ENCODE measurements around the gene WWOX. TPM values are rescaled to one million over a fixed set of nuclear protein-coding genes. Genes with fewer than 3 reads are reported as not detected.

The WWOX gene
- total RNA-seq, 2 donors from 2014 or later, result 33.8 to 82.5 TPM

GRCh38 chr16:78984324-78984723 is 884.9 kb downstream of the WWOX start:
- ATAC-seq (ENCODE audit: insufficient number of reproducible peaks, low FRiP score, low read depth) (no peak), DNase-seq (ENCODE audit: low spot score) (no peak)
- TF ChIP-seq, protein P1, sequence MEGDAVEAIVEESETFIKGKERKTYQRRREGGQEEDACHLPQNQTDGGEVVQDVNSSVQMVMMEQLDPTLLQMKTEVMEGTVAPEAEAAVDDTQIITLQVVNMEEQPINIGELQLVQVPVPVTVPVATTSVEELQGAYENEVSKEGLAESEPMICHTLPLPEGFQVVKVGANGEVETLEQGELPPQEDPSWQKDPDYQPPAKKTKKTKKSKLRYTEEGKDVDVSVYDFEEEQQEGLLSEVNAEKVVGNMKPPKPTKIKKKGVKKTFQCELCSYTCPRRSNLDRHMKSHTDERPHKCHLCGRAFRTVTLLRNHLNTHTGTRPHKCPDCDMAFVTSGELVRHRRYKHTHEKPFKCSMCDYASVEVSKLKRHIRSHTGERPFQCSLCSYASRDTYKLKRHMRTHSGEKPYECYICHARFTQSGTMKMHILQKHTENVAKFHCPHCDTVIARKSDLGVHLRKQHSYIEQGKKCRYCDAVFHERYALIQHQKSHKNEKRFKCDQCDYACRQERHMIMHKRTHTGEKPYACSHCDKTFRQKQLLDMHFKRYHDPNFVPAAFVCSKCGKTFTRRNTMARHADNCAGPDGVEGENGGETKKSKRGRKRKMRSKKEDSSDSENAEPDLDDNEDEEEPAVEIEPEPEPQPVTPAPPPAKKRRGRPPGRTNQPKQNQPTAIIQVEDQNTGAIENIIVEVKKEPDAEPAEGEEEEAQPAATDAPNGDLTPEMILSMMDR (IDR thresholded peaks at IDR 0.05), result no peak
- Histone ChIP-seq H3K36me3 (no peaks in the 10 kb centered on the region), H3K4me3 (no peak overlapping the region), H3K4me1 (ENCODE audit: control insufficient read depth in 1 of 2, low read depth in 2 of 2) (no peaks in the 10 kb centered on the region), H3K9me3 (peaks cover 5% of the 10 kb centered on the region), H3K27ac (no peak overlapping the region), H3K27me3 (replicated peaks; ENCODE audit: insufficient read depth) (no peaks in the 10 kb centered on the region)

GRCh38 chr16:78984887-78985464 is 885.5 kb downstream of the WWOX start:
- H3K4me1 ChIP-seq (ENCODE audit: control insufficient read depth in 1 of 2, low read depth in 2 of 2), result no peaks in the 10 kb centered on the region
- no peak for ATAC-seq (ENCODE audit: insufficient number of reproducible peaks, low FRiP score, low read depth)
- H3K4me3 ChIP-seq, result no peak overlapping the region
- H3K27me3 ChIP-seq (replicated peaks; ENCODE audit: insufficient read depth), result no peaks in the 10 kb centered on the region
- TF ChIP-seq, protein P1 (IDR thresholded peaks at IDR 0.05), result no peak
- no peak for DNase-seq (ENCODE audit: low spot score)
- H3K27ac ChIP-seq, result no peak overlapping the region
- H3K36me3 ChIP-seq, result no peaks in the 10 kb centered on the region
- peaks cover 5% of the 10 kb centered on the region for H3K9me3 ChIP-seq

DNA sequence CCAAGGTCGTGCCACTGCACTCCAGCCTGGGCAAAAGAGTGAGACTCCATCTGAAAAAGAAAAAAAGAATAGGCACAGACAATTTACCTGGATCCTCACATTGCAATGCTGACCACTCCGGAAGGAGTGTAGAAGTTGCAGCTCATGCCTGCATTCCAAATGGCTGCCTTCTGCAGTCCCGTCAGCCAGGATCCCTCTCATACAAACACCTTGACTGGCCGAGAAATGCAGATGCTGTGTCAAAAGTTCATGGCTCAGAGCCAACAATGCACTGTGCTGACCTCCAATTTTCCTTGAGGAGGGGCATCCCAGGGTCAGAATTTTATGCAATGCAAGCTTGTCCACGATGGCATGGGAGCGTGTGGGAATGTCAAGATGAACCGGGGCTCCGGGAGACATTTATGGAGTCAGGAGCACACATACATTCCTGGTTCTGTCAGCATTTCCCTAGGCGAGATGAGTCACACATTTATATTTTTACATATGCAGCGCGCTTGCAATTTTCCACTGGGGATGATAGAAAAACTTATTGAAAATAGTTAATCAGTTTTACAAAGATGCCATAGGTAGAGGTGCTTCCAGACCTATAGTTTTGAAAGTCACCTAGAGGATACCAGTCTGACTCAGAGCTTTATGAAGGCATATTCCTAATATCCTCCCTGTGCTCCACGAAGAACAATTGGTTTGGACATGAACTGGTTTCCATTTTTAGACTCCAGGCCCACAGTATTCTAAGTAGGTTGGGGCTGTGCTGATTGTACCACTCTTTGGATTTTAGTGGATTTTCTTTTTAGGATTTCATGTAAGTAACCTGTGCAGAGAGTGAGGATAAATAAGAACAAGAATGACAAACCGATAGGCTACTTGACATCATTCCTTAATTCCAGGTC is 886.5 kb downstream of the WWOX start:
- peaks cover 5% of the 10 kb centered on the region for H3K9me3 ChIP-seq
- TF ChIP-seq, protein P1 (IDR thresholded peaks at IDR 0.05), result no peak
- H3K36me3 ChIP-seq, result no peaks in the 10 kb centered on the region
- no peak for ATAC-seq (ENCODE audit: insufficient number of reproducible peaks, low FRiP score, low read depth)
- H3K4me1 ChIP-seq (ENCODE audit: control insufficient read depth in 1 of 2, low read depth in 2 of 2), result no peaks in the 10 kb centered on the region
- no peaks in the 10 kb centered on the region for H3K27me3 ChIP-seq (replicated peaks; ENCODE audit: insufficient read depth)
- no peak overlapping the region for H3K27ac ChIP-seq
- no peak for DNase-seq (ENCODE audit: low spot score)
- H3K4me3 ChIP-seq, result no peak overlapping the region

- Histone ChIP-seq H3K36me3 (no peaks in the 10 kb centered on the region), H3K27me3 (replicated peaks; ENCODE audit: insufficient read depth) (no peaks in the 10 kb centered on the region), H3K4me3 (no peak overlapping the region), H3K27ac (no peak overlapping the region), H3K9me3 (peaks cover 5% of the 10 kb centered on the region), H3K4me1 (ENCODE audit: control insufficient read depth in 1 of 2, low read depth in 2 of 2) (no peaks in the 10 kb centered on the region)
- ATAC-seq (ENCODE audit: insufficient number of reproducible peaks, low FRiP score, low read depth) (no peak), DNase-seq (ENCODE audit: low spot score) (no peak)
- TF ChIP-seq, protein P1 (IDR thresholded peaks at IDR 0.05), result no peak
These were observed 888.2 kb downstream of the WWOX start for GRCh38 chr16:78987666-78988065.

DNA sequence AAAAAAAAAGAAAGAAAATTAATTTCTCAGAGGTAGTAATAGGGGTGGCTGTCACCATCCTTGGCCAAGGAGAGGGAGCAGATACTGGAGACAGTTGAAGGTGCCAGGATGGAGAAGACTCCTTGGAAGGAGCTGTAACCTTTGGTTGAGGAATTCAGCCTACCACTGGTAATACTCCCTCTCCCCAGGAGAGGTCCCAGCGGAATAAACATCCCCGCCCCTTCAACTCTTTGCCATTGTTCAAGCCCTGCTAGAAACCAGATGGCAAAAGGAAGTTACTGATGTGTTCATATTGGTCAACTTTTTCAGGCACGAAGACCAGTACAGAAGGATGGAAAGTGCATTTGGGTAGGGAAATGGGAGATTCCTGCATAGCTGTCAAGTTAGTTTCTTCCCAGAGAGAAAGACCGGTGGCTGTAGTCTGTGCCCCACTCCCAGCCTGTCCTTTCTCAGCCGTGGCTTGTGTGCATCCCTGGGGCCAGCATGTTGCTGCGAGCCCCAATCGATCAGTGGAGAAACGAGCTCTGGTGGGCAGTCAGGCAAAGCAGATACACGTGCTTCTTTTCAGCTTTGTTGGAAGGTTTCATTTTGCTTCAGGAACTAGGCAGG is 889.0 kb downstream of the WWOX start:
- TF ChIP-seq, protein P1 (IDR thresholded peaks at IDR 0.05), result no peak
- no peaks in the 10 kb centered on the region for H3K36me3 ChIP-seq
- H3K27ac ChIP-seq, result no peak overlapping the region
- H3K27me3 ChIP-seq (replicated peaks; ENCODE audit: insufficient read depth), result no peaks in the 10 kb centered on the region
- no peak for DNase-seq (ENCODE audit: low spot score)
- no peak for ATAC-seq (ENCODE audit: insufficient number of reproducible peaks, low FRiP score, low read depth)
- no peaks in the 10 kb centered on the region for H3K4me1 ChIP-seq (ENCODE audit: control insufficient read depth in 1 of 2, low read depth in 2 of 2)
- no peak overlapping the region for H3K4me3 ChIP-seq
- peaks cover 1% of the 10 kb centered on the region for H3K9me3 ChIP-seq
